Activated CD8-positive, alpha-beta memory T cell treated with anti-CD3 and anti-CD28 coated beads, Interleukin-2, amount 50 U/mL, for 24 hours (primary cell): ENCODE results near the gene RABGEF1.
"Not testable (repeated sequence)": the region's sequence is repeated elsewhere in the genome, so short reads cannot be mapped to it uniquely, and the experiment has no call there.

ENCODE experiments used
- DNase-seq: peaks from one replicate; pipeline ENCODE4 v3.0.0-alpha.2; 2020; ENCODE audit errors: extremely low read depth

Gene RABGEF1

DNA sequence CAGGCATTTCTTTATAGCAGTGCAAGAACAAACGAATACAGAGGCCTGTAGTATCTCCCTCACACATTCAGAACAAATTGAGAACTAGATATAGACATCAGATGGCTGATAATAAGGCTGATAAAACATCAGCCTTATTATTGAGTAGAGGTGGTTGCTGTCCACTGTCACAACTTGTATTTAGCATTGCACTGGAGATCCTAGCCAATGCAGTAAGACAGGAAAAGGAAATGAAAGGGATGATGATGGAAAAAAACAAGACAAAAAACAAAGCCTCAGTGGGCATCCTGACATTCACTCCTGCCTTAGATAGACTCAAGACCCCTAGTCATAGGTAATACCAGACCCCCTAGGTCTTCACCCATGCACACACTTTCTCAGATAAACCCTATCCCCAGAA is 4.7 kb upstream of the RABGEF1 start:
- no peak for DNase-seq

DNA sequence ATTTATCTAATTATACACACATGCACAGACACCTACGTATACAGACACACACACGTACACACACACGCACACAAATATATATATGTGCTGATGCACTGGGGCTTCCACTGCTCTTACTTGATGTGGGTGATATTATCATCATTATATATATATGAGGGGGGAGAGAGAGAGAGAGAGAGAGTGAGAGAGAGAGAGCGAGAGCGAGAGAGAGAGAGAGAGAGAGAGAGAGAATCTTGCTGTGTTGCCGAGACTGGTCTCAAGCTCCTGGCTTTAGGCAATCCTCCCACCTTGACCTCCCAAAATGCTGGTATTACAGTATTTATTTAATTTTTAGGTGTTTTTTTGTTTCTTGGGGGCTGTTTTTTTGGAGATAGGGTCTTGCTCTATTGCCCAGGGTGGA is 3.6 kb upstream of the RABGEF1 start:
- no peak for DNase-seq

DNA sequence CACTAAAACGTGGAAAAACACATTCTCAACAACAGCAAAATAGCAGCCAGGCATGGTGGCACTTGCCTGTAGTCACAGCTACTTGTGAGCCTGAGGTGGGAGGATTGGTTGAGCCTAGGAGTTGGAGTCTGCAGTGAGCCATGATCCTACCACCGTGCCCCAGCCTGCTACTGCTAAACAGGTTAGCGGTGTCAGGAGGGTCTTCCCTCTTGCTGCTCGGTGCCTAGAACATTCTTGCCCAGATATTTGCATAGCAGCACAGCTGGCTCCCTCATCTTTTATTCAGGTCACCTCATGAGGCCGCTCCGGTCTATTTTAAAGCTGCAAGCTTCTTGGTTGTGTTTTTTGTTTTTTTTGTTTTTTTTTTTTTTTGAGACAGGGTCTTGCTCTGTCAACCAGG is 2.9 kb upstream of the RABGEF1 start:
- no peak for DNase-seq

GRCh38 chr7:66739477-66739876 is 1.1 kb upstream of the RABGEF1 start:
- no peak for DNase-seq

GRCh38 chr7:66739953-66740301 is 606 bp upstream of the RABGEF1 start:
- no peak for DNase-seq

DNA sequence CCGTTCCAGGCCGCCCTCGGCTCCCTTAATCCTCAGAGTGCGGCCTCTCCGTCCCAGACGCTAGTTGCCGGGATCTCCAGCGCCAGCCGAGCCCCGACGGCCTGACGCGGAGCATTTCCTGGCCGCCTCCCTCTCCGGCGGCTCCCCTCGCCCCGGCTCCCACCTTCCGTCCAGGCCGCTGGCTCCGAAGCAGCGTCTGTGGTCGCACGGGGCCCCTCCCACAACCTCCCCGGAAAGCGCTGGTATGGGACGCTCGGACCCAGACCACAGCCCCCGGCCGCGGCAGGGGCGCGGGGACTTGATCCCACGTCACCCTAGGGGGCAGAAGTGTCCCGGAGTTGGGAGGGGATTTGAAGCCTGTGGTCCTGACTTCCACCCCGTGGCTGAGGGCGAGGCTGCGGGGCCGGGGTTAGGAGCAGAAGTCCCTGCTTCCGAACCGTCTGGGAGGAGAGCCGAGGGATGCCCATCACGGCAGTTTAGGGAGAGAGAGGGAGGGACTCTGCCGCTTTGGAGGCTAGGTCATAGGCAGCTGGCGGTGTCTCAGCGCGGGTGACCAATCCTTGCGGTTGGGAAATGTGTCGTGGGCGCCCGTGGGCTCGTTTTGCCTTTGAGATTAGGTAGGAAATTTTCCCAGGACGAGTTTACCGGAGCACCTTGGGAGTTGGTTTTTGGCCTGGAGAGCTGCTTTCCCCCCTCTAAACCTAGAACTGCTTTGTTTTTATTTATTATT is 612 bp downstream of the RABGEF1 start:
- not testable (repeated sequence) for DNase-seq

DNA sequence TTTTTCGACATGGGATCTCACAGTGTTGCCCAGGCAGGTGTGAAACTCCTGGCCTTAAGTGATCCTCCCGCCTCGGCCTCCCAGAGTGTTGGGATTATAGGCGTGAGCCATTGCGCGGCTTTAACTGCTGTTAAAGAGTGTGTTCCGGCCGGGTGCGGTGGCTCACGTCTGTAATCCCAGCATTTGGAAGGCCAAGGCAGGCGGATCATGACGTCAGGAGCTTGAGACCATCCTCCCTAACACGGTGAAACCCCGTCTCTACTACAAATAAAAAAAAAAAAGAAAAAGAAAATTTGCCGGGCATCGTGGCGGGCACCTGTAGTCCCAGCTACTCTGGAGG is 1.1 kb downstream of the RABGEF1 start:
- no peak for DNase-seq

- DNase-seq: not testable (repeated sequence)
Observed at GRCh38 chr7:66742298-66742697, 1.8 kb downstream of the RABGEF1 start.

GRCh38 chr7:66743920-66744319 is 3.4 kb downstream of the RABGEF1 start:
- no peak for DNase-seq

DNA sequence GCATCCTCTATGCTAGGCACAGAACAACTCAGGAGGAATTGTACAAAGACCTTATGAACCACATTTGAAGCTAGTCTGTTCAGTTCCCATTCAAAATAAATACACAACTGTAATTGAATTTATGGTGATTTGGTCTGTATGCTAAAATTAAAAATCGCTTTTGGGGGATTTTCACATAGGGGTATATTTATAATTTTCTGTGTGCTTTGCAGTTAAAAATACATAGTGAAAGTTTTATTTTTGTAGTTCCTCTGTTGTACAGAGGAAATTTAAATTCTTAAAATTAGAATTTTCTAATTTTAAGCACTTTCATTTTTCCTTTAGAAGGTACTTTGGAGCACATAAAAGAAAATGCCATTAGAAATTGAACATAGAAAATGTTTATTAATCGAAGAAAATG is 6.9 kb downstream of the RABGEF1 start:
- no peak for DNase-seq

GRCh38 chr7:66747881-66748511 is 7.5 kb downstream of the RABGEF1 start:
- no peak for DNase-seq

GRCh38 chr7:66748791-66749190 is 8.3 kb downstream of the RABGEF1 start:
- DNase-seq: no peak

DNA sequence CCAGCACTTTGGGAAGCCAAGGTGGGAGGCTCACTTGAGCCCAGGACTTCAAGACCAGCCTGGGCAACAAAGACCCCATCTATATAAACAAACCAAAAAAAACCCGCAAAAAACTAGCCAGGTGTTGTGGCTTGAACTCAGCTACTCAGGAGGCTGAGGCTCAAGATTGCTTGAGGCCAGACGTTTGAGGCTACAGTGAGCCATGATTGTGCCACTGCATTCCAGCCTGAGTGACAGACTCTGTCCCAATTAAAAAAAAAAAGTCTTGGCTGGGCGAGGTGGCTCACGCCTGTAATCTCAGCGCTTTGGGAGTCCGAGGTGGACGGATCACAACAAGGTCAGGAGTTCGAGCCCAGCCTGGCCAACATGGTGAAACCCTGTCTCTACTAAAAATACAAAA is 11.4 kb downstream of the RABGEF1 start:
- DNase-seq: no peak

DNA sequence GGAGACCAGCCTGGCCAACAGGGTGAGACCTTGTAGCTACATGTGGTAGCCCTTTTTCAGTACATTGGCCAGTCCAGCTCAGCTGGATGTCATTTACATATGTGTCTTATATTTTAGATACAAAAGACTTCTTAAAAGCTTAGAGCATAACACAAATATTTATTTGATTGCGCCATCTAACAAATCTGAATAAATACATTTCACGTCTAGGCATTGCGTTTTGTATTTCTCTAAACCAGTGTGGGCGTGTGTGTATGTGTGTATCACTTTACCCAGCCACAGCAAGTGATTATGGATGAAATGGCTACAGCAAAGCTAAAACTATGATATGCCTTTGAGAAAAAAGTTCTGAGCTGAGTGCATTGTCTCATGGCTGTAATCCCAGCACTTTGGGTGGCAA is 14.0 kb downstream of the RABGEF1 start:
- no peak for DNase-seq

GRCh38 chr7:66755059-66755458 is 14.5 kb downstream of the RABGEF1 start:
- DNase-seq: not testable (repeated sequence)

DNA sequence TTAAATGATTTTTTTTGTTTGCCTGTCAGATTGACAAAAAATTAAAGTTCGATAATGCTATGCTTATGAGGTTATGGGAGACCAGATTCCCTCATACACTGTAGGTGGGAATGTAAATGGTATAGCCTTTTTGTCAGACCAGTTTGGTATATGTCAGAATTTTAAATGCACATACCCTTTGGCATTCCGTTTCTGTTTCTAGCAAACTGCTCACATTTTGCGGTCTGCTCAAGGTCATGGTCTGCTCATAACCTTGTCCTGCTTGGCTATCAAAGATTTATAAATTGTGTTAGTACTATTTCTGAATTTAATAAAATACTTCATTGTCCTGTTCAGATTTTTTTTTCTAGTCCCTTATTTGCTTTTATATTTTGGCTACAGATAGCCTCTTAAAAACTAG is 15.7 kb downstream of the RABGEF1 start:
- not testable (repeated sequence) for DNase-seq

GRCh38 chr7:66756889-66757288 is 16.4 kb downstream of the RABGEF1 start:
- DNase-seq: no peak

DNA sequence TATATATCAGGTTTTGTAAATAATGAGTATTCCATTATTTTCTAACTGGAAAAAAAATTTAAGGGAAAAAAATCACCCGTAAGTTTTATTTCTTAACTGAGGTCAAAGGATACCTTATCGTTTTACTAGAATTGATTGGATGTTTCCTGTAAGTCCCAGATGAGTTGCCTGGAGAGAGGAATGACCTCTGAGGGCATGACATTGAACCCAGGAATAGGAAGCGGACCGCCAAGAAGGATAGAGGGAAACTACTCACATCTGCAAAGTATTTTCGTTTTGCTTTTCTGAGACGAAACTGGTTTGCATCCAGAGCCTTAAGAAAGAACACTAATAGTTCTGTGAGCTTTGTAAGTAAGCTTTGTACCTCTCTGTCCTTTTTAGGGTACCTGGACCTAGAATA is 17.4 kb downstream of the RABGEF1 start:
- DNase-seq: no peak

GRCh38 chr7:66758950-66759628 is 18.6 kb downstream of the RABGEF1 start:
- DNase-seq: no peak

GRCh38 chr7:66763183-66763582 is 22.6 kb downstream of the RABGEF1 start:
- not testable (repeated sequence) for DNase-seq

DNA sequence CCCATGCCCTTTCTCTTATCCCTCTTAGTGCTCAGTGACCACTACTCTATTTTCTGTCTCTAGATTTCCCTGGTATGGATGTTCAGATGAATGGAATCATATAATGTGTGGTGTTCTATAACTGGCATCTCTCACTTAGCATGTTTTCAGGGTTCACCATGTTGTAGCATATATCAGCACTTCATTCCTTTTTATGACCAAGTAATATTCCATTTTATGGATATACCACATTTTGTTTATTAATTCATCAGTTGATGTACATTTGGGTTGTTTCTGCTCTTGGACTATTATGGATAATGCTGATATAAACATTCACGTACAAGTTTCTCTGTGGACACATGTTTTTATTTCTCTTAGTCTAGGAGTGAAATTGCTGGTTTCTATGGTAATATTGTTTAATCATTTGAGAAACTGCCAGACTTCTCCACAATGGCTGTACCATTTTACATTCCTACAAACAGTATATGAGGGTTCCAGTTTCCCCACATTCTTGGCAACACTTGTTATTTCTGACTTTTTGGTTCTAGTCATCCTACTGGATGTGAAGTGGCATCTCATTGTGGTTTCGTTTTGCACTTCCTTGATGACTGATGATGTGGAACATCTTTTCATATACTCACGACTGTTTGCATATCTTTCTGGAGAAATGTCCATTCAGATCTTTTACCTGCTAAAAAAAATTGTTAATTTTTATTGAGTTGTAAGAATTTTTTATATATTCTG is 23.3 kb downstream of the RABGEF1 start:
- not testable (repeated sequence) for DNase-seq

GRCh38 chr7:66764905-66765304 is 24.4 kb downstream of the RABGEF1 start:
- not testable (repeated sequence) for DNase-seq
